ENCODE results near the gene RASSF1. TPM values are rescaled to one million over a fixed set of nuclear protein-coding genes. Genes with fewer than 3 reads are reported as not detected.

RASSF1 gene
- total RNA-seq, 1 experiment from 2014 or later, result 28.1 TPM

DNA sequence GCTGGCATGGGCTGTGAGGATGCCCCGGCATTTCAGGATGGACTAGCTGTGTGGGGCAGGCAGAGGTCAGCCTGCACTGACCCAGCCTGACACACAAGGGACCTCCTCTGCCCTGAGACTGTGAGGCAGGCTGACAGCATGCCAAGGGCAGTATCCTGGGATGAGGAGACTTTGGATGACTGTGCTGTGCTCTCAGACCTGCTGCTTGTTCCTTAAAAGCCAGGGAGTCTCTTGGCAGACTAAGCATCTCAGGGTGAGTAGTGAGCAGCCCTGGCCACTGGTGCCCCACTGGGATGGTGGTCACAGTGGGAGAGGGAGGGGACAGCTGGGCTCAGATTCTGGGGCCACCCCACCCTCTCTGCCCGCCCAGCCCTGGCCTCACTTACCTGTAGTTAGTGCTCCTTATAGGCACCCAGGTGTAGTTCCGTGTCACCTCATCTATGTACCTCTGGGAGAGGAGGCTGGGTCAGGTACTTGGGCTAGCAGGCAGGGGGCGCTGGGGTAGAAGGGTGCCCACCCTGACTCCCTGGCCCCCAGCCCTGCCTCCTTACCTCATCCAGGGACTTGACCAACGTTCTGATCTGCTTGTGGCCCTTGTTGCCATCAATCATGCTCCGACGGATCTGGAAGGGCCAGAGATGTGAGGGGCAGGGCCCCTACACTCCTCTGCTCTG lies 34.8 kb upstream of the RASSF1 start:
- DNase-seq, result no peak
- ChIA-PET CTCF (interaction anchor here (0.6 kb wide), 1 partner anchor 15 kb away, joined by 3 read pairs; no protein-coding TSS in a partner anchor), POLR2A (no interaction called here)
- Mint-ChIP-seq H3K27ac (ENCODE audit: unreplicated experiment) (no peak overlapping the region), H3K9me3 (ENCODE audit: unreplicated experiment) (no peaks in the 10 kb centered on the region), H3K4me3 (ENCODE audit: unreplicated experiment) (no peak overlapping the region), H3K36me3 (ENCODE audit: insufficient read depth, unreplicated experiment) (no peaks in the 10 kb centered on the region), H3K27me3 (ENCODE audit: insufficient read depth, unreplicated experiment) (peaks cover 13% of the 10 kb centered on the region), H3K4me1 (ENCODE audit: low read depth, unreplicated experiment) (no peaks in the 10 kb centered on the region)
- Histone ChIP-seq H3K4me3 (ENCODE audit: low read depth, low read length) (no peak overlapping the region), H3K4me1 (no peaks in the 10 kb centered on the region), H3K36me3 (ENCODE audit: control insufficient read depth, insufficient read depth, low read length) (no peaks in the 10 kb centered on the region), H3K27me3 (replicated peaks; ENCODE audit: control insufficient read depth, insufficient read depth, low read length) (no peaks in the 10 kb centered on the region), H3K9me3 (no peaks in the 10 kb centered on the region)
- TF ChIP-seq, protein P1, sequence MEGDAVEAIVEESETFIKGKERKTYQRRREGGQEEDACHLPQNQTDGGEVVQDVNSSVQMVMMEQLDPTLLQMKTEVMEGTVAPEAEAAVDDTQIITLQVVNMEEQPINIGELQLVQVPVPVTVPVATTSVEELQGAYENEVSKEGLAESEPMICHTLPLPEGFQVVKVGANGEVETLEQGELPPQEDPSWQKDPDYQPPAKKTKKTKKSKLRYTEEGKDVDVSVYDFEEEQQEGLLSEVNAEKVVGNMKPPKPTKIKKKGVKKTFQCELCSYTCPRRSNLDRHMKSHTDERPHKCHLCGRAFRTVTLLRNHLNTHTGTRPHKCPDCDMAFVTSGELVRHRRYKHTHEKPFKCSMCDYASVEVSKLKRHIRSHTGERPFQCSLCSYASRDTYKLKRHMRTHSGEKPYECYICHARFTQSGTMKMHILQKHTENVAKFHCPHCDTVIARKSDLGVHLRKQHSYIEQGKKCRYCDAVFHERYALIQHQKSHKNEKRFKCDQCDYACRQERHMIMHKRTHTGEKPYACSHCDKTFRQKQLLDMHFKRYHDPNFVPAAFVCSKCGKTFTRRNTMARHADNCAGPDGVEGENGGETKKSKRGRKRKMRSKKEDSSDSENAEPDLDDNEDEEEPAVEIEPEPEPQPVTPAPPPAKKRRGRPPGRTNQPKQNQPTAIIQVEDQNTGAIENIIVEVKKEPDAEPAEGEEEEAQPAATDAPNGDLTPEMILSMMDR (IDR thresholded peaks at IDR 0.05; ENCODE audit: insufficient read depth in 1 of 2, low read depth in 1 of 2, low read length in 1 of 2, severe bottlenecking in 1 of 2, unreplicated experiment in 1 of 2), result peak; percentile 21 to 36
- intact Hi-C loops (cut with micrococcal nuclease; ENCODE audit: unreplicated experiment), result no loop called here
- BruUV-seq (replicated peaks), result no TSS peak

DNA sequence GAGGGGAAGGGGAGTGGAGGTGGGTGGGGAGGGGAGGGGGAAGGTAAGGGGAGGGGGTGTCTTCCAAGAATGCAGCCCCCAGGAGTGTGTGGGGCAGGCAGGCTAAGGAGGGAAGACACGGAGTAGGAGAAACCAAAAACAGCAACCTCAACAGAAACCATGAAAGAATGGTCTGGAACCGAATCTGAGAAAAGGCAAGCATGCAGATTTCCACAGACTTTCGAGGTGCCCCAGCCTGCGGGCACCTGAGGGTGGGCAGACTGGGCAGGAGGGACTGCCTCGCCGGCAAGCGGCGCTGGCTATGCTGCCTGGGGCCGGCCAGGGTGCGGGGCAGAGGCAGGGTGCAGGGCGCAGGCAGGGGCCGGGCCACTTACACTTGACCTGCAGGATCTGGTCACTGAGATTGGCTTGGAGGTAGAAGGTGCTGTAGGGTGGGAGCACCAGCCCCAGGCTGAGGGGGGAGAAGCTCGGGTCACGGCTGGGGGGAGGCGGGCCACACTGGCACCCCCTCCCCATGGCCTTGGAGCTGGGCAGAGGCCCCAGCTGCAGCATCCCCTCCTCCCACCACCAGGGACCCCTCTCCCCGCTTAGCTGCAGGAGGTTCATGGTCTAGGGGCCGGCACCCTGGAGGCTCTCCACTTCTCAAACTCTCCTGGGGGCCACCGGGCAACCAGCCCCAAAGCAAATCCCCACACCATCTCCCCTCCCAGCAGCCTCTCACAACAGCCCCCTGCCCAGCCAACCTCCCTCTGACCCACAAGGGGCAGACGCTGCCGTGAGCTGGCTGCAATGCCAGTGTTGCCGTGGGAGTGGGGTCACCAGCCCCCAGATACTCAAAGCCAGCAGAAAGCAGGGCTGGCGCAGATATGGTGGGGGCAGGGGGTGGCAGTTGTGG lies 34.0 kb upstream of the RASSF1 start:
- Mint-ChIP-seq H3K27me3 (ENCODE audit: insufficient read depth, unreplicated experiment) (peaks cover 9% of the 10 kb centered on the region), H3K4me1 (ENCODE audit: low read depth, unreplicated experiment) (no peaks in the 10 kb centered on the region), H3K36me3 (ENCODE audit: insufficient read depth, unreplicated experiment) (no peaks in the 10 kb centered on the region), H3K27ac (ENCODE audit: unreplicated experiment) (no peak overlapping the region), H3K4me3 (ENCODE audit: unreplicated experiment) (no peak overlapping the region), H3K9me3 (ENCODE audit: unreplicated experiment) (no peaks in the 10 kb centered on the region)
- TF ChIP-seq, protein P1 (IDR thresholded peaks at IDR 0.05; ENCODE audit: insufficient read depth in 1 of 2, low read depth in 1 of 2, low read length in 1 of 2, severe bottlenecking in 1 of 2, unreplicated experiment in 1 of 2), result no peak
- Histone ChIP-seq H3K4me3 (ENCODE audit: low read depth, low read length) (no peak overlapping the region), H3K9me3 (no peaks in the 10 kb centered on the region), H3K4me1 (no peaks in the 10 kb centered on the region), H3K36me3 (ENCODE audit: control insufficient read depth, insufficient read depth, low read length) (no peaks in the 10 kb centered on the region), H3K27me3 (replicated peaks; ENCODE audit: control insufficient read depth, insufficient read depth, low read length) (no peaks in the 10 kb centered on the region)
- BruUV-seq (replicated peaks), result no TSS peak
- intact Hi-C loops (cut with micrococcal nuclease; ENCODE audit: unreplicated experiment), result no loop called here
- ChIA-PET POLR2A (no interaction called here), CTCF (interaction anchor here (0.6 kb wide), 2 partner anchors 16 to 952 kb away, joined by 3 to 4 read pairs; no protein-coding TSS in a partner anchor)
- DNase-seq, result no peak

GRCh38 chr3:50373146-50374051 lies 32.8 kb upstream of the RASSF1 start:
- Histone ChIP-seq H3K9me3 (no peaks in the 10 kb centered on the region), H3K4me3 (ENCODE audit: low read depth, low read length) (no peak overlapping the region), H3K4me1 (no peaks in the 10 kb centered on the region), H3K27me3 (replicated peaks; ENCODE audit: control insufficient read depth, insufficient read depth, low read length) (no peaks in the 10 kb centered on the region), H3K36me3 (ENCODE audit: control insufficient read depth, insufficient read depth, low read length) (no peaks in the 10 kb centered on the region)
- BruUV-seq (replicated peaks), result no TSS peak
- POLR2A ChIA-PET, result no interaction called here
- TF ChIP-seq, protein P1 (IDR thresholded peaks at IDR 0.05; ENCODE audit: insufficient read depth in 1 of 2, low read depth in 1 of 2, low read length in 1 of 2, severe bottlenecking in 1 of 2, unreplicated experiment in 1 of 2), result no peak
- Mint-ChIP-seq H3K4me3 (ENCODE audit: unreplicated experiment) (no peak overlapping the region), H3K4me1 (ENCODE audit: low read depth, unreplicated experiment) (no peaks in the 10 kb centered on the region), H3K27me3 (ENCODE audit: insufficient read depth, unreplicated experiment) (peaks cover 13% of the 10 kb centered on the region), H3K27ac (ENCODE audit: unreplicated experiment) (no peak overlapping the region), H3K36me3 (ENCODE audit: insufficient read depth, unreplicated experiment) (no peaks in the 10 kb centered on the region), H3K9me3 (ENCODE audit: unreplicated experiment) (no peaks in the 10 kb centered on the region)
- CTCF ChIA-PET, result interaction anchor here (0.6 kb wide), 1 partner anchor 953 kb away, joined by 4 read pairs; no protein-coding TSS in a partner anchor
- DNase-seq, result no peak
- intact Hi-C loops (cut with micrococcal nuclease; ENCODE audit: unreplicated experiment), result no loop called here

All from Caco-2 (cell line).